GM18907 (cell line): ENCODE results near the gene ASCC2.

Experiments used
- ATAC-seq: cut with Tn5 transposase; IDR thresholded peaks from one replicate; pipeline ENCODE4 v1.9.1; 2021; ENCODE audit warnings: mild to moderate bottlenecking, moderate library complexity; ENCODE audit not compliant: unreplicated experiment

ASCC2 gene

DNA sequence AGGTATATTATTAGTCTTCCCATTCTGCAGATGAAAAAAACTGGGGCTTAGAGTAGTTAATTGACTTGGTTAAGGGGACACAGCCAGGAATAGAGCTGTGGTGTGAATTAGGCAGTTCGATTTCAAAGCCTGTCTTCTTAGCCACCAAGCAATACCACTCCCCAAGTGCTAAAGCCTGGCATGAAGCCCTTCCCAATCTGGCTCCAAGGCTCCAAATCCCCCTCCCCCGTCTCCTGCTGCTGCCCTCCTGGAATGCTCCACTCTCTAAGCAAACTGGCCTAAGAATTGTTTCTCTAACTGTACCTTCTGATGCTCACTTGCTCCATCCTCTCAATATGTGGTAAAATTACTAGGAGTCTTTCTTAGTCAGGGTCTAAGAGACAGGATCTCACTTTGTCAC lies 18.6 kb downstream of the ASCC2 start:
- ATAC-seq = no peak

GRCh38 chr22:29817724-29818123 lies 20.4 kb downstream of the ASCC2 start:
- no peak for ATAC-seq

DNA sequence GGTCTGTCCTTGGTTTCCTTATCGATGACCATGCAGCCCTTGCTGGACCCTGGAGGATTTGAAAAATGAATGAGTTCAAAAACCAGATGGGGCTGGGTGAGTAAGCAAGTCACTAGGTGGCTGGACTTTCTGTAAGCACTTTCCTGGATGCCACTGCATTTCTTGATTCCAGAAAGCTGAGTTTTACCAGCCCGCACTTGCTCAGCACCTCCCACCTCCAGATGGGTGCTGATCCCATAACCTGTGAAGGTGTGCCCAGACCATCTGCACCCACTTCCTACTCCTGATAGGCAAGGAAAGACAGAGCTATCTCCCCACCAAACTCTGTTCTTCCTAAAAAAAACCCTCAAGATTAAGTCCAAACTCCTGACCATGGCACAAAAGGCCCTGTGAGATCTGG lies 21.1 kb downstream of the ASCC2 start:
- no peak for ATAC-seq

- ATAC-seq = no peak
Observed at GRCh38 chr22:29816539-29816938, 21.5 kb downstream of the ASCC2 start.

GRCh38 chr22:29816128-29816527 lies 21.9 kb downstream of the ASCC2 start:
- no peak for ATAC-seq

- ATAC-seq = no peak
Observed at GRCh38 chr22:29815580-29815979, 22.5 kb downstream of the ASCC2 start.

GRCh38 chr22:29814003-29814402 lies 24.1 kb downstream of the ASCC2 start:
- no peak for ATAC-seq

GRCh38 chr22:29813563-29813962 lies 24.5 kb downstream of the ASCC2 start:
- ATAC-seq = no peak

DNA sequence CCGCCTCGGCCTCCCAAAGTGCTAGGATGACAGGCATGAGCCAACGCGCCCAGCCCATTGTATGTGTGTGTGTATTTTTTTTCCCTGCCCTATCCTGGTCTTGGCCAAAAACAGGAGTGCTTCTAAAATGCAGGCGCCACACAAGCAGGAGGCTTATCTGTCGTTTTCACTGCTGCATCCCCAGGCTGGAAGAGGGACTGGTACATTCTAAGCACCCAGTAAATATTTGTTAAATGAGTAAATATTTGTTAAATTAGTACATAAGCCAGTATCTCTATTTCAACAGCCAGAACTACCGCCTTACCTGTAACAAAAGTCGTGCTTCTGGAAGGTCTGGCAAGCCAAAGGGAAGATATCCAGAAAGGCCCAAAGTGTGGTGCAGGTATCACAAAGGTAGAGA lies 24.9 kb downstream of the ASCC2 start:
- ATAC-seq = no peak

DNA sequence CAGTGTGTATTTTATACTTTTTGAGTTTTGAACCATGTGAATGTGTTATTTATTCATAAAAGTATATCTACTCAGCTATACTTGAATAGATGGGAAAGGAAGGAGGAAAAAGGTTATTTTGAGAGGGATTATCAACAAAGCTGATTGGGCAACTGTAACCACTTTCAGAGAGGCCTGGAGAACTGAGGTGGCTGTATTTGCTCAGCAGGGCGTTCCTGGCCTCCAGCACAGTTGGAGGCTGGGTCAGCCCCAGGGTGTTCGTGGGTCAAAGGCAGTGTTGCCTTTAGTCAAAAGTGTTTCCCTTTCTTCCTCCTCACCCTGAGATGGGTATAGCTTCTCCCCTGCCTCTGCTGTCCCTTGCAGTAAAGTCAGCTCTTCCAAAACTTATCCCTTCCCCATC lies 26.7 kb downstream of the ASCC2 start:
- ATAC-seq = no peak

DNA sequence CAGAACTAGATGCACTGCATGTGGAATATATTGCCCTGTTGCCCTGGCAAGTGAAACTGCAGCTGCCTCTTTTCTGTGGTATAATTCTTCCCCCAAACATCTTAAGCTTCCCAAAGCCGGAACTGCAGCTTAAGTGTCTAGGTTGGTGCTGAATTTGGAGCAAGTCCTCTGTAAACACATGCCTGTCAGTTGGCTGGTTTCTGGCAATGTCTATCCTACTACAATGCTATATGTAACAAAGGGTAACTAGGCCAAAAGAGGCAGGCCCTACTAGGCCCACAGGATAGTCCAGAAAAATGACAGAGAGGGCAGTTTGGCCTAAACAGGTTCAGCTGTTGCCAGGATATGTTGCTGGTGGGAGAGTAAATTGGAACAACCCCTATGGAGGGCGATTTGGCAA lies 27.9 kb downstream of the ASCC2 start:
- no peak for ATAC-seq

- no peak for ATAC-seq
Observed at GRCh38 chr22:29806196-29806595, 31.9 kb downstream of the ASCC2 start.

DNA sequence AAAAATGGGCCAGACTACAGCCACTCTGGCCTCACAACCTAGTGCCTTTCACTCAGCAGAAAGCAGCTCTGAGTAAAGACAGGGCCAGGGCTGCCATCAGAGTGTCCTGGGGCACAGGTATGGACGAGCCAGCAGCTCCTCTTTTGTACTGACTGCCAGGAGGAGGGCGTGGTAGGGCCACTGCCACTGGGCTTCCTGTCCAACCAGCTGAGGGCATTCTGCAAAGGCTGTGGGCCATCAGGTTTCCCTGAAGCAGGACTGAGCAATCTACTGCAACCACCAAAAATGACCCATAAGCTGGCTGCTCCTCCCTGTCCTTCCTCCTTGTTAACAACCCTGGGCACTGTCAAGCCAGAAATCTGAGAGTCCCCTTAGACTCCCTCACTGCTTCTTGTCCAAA lies 33.1 kb downstream of the ASCC2 start:
- ATAC-seq = no peak

- no peak for ATAC-seq
Observed at GRCh38 chr22:29803190-29803589, 34.9 kb downstream of the ASCC2 start.

DNA sequence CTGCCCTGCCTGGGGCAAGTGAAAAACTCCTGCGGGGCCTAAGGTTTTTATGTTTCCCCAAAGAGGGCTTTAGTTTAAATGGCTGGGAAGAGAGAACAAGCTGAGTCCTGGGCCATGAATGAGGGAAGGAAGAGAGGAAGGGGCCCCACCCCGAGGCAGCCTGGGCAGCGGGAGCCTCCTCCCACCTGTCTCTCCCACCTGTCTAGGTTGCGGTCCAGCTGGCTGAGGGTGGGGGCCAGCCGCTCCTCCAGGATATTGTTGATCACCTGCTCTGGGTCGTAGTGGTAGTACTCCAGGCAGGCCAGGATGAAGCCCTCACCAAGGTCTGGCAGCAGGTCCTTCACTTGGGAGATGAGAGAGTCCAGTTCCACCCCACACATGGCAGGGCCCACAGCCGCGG lies 36.3 kb downstream of the ASCC2 start:
- no peak for ATAC-seq

DNA sequence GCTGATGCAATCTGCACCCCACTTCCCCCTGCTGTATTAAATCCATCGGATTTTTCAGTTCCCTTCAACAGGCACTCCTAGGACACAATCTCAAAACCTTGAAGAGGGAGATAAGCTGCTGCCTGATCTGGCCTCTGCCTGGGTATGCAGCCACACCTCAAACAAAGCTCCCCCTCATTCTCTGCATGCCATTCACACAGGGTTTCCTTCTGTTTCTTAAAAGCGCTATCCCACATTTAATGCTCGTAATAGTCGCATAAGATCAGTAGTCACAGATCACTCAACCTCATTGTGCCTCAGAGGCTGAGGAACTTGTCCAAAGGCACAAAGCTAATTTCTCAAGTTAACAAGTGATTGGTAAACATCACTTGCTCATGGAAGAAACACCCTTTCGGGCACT lies 36.9 kb downstream of the ASCC2 start:
- ATAC-seq = no peak

DNA sequence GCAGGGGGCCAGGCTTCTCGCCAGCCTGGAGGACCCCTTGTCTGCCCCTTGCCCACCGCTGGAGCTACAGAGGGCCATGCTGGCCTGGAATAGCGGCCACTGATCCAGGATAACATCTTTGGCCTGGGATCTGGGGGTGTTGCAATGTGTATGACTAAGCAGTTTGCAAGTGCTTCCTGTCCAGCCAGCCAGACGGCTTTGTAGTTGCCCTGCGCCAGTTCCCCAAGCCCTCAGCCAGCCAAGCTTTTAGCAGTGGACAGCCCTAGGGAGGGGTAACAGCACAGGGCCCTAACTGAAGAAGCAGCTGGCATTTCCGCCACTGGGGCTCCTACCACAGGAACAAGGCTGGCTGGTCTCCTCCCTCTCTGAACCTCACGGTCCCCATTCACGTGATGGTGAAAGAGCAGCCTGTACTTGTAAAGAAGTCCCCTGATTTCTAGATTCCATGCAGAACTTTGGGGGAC lies 38.8 kb downstream of the ASCC2 start:
- ATAC-seq = no peak

DNA sequence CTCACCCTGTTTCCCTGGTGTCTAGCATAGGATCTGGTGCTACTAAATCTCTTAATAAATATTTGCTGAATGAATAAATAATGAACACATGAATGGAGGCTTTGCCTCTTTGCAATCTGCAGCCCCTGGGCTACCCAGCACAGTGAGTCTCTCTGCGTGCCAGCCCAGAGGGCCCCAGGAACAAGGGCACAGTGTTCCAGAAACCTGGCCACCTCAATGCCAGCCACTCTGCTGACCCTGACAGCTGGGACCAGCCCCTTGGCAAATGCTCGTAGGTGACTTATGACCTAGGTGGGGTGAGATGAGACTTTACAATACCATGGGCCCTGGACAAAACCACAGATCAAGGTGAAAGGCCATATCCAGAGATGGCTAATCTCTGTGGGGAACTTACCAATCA lies 39.3 kb downstream of the ASCC2 start:
- no peak for ATAC-seq

DNA sequence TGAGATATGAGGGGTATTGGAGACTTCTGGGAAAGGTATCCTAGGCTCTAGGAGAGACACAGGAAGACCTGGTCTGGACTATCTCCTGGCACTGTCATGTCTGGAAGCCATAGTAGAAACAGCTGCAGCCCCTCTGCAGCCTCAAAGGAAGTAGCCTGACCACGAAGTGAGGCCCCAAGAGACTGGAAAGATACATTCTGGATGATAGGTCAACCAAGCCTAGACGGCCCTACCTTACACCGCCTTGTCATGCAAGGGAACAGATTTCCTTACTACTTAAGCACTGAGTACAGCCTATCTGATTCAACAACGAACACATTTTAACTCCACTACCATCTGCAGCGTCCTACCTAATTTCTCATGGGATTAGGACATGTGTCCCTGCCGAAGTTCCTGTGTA lies 39.8 kb downstream of the ASCC2 start:
- ATAC-seq = no peak

DNA sequence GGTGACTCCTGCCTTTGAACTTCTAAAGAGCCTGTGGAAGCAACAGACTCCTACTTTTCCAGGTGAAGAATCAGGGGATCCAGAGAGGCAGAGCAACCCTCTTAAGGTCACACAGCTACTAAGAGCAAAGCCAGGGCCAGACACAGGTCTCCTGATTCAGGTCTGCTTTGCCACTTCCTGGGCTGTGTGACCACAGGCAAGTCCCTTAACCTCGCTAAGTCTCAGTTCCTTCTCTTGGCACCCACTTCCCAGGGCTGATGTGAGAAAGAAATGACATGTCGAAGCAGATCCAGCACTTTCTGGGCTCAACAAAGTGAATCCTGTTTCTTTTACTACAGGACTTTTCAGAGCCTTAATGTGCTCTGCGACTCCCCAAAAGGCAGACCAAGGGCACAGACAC lies 40.7 kb downstream of the ASCC2 start:
- ATAC-seq = no peak

GRCh38 chr22:29795663-29796062 lies 42.4 kb downstream of the ASCC2 start:
- ATAC-seq = no peak

DNA sequence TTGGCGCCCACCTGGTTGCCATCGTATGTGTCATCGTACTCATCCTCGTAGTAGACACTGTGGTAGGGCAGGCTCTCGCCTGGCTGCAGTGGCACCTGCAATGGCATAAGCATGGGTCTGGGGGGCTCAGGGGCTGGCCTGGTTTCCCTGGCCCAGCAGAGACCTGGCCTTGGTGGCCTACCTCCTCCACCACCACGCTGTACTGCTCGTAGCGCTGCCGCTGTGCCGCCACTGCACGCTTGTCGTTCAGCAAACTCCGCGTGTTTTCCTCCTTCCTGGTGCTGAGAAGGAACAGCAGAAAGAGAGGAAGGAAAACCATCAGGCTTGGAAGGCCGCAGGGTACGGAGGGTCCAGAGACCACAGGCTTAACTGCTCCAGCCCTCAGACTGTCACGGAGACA lies 44.7 kb downstream of the ASCC2 start:
- no peak for ATAC-seq

DNA sequence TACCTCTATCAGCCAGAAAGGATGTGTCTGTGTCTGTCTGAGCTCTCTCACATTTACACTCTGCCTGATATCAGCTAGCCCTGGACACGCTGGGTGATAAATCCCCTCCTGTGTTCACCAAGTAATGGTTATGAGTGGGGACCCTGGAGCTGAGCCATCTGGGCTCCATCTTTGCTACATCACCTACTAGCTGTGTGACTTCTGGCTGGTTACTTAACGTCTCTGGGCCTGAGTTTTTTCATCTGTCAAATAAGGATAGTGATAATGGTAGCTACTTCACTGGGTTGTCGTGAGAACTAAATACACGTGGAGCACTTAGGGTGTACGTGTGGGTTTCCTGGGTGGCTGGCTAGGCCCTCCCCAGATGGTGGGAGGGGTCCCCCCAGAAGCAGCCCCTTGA lies 48.0 kb downstream of the ASCC2 start:
- ATAC-seq = no peak
